DMS153 treated with DMSO at 0.1 percent for 48 hours (cell line): ENCODE data around the gene ZNRF2.
"Not testable (repeated sequence)": the region's sequence is repeated elsewhere in the genome, so short reads cannot be mapped to it uniquely, and the experiment has no call there.

Experiments
- DNase-seq: peaks from one replicate; lab custom pipeline; 2025; ENCODE audit not compliant: unreplicated experiment; lab: John Stamatoyannopoulos, UW

Gene ZNRF2

DNA sequence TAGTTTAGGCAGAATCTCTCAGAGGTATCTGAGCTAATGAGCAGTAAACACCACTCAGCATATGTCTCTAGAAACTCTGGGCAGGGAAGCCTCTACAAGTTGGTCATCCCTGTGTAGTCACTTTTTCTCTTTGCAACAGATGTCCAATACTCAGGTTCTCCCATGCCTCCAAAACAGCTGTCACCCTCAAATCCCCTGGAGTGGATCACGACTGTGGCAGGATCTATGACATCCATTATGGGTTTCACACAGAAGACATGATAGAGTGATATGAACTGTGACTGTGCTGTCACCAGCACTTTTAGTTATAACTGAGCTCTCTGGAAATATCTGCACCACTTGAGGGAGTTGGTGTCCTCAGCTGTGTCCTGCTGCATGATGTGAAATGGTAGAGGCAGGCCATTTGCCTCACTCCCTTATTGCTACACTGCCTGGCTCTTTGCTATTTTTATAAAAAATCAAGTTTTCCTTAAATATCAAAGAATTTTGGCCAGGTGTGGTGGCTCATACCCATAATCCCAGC, 24.1 kb upstream of the ZNRF2 start:
- DNase-seq, result no peak

DNA sequence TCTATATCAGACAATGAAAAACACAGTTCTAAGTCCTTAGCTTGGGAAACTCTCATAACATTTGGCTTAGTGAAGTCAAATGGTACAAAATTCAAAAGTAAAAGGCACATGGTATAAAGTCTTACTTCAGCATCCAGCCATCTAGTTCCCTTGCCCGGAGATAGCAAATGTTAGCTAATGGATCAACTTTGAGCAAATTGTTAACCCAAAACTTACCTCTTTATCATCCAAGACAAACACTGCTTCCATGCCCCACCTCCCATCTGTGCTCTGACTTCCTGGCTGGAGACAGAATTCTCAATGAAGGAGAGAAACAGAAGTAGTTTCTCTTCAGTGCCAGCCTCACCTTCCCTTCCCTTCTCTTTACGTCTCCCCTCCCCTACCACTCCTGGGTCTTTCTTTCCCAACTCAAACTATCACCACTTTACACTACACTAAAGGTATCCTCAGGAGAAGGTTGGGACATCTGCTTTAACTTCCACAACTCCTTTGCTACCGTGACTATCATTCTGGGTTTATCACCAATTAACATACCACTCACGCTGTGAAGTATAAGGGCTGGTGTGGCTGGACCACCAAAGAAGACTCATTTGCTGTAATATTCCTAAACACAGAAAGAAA, 21.2 kb upstream of the ZNRF2 start:
- DNase-seq, result no peak

DNA sequence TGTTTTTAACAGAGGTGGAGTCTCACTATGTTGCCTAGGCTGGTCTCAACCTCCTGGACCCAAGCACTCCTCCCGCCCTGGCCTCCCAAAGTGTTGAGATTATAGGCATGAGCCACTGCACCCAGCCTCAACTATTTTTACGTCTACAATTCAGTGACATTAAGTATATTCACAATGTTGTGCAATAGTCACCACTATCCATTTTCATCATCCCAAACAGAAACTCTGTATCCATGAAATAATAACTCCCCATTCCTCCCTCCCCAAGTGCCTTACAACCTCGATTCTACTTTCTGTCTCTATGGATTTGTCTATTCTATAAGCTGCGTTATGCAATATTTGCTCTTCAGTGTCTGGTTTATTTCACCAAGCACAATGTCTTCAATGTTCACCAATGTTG, 20.3 kb upstream of the ZNRF2 start:
- no peak for DNase-seq

DNA sequence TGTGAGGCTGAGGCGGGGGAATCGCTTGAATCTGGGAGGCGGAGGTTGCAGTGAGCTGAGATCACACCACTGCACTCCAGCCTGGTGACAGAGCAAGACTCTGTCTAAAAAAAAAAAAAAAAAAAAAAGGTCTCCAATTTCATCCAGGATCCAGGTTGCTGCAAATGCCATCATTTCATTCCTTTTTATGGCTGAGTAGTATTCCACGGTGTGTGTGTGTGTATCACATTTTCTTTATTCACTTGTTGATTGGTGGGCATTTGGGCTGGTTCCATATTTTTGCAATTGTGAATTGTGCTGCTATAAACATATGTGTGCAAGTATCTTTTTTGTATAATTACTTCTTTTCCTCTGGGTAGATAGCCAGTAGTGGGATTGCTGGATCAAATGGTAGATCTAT, 19.2 kb upstream of the ZNRF2 start:
- not testable (repeated sequence) for DNase-seq

DNA sequence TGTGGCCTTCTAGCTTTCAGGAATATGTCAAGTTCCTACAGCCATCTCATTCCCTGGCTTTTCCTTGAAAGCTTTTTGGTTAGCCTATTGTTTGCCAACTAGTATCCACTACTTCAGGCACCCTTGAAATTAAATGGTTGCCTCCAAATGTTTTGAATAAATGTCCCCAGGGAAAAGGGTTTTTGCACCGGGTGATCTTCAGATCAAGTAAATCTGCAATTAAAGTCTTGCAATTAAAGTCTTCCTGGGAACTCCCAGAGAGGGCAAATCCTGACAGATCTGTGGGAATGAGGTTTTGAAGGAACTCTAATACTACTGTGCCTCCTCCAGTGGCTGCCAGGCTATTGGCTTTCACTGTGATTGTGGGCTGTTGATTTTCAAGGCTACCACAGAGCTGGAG, 17.7 kb upstream of the ZNRF2 start:
- DNase-seq, result no peak

DNA sequence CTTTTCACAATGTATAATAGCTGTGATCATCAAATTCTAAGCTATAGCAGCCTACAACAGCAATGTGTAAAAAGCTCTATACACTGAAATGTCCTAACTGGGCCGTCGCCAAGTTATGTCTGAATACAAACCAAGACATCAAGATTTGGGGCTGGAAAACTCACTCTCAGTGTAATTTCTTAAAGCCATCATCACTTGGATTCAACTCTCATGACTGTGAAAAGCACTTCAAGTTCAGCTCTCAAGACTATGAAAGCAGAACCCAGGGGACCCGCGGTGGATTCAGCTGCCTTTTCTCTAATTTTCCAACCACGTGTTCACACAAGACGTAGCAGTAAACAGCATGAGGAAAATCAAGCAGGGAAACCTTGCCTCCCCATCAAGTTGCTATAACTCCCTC, 15.8 kb upstream of the ZNRF2 start:
- DNase-seq, result no peak

DNA sequence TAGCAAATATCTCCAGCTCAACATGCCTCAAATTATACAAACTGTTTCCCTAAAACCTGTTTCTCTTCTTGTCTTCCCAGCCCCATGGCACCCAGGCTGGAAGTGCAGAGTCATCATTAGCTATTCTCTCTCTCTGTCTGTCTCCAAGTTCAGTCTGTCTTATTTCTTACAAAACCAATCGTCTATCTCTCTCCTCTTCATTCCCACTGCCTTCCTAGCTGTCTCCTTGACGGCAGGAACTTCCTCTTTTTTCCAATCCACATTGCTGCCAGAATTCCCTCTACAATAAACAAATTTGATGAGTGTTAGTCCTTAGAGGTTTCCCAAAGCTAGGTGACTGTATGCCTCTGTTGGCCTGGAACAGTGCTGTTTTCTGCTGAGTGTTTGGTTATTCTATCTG, 14.9 kb upstream of the ZNRF2 start:
- DNase-seq, result no peak

DNA sequence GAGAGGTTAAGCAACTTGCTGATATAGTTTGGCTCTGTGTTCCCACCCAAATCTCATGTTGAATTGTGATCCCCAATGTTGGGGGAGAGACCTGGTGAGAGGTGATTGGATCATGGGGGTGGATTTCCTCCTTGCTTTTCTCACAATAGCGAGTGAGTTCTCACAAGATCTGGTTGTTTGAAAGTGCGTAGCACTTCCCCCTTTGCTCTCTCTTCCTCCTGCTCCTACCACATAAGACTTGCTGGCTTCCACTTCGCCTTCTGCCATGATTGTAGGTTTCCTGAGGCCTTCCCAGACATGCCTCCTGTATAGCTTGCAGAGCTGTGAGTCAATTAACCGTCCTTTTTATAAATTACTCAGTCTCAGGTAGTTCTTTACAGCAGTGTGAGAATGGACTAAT, 13.5 kb upstream of the ZNRF2 start:
- no peak for DNase-seq

DNA sequence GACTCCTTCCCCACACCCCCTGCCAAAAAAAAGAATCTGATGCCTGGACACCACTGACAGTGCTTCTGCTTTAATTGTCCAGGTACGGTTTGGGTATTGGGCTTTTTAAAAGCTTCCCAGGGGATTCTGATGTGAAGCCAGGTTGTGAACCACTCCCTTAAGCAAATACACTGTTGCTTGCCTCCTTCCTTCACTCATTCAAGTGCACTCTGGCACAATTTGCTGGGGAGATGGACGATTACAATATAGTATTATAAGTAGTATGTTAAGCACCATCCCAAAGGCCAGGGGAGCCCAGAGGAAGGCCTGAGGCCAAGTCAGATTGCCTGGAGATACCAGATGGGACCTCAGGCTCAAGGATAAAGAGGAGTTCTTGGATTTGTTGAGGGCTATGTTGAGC, 12.3 kb upstream of the ZNRF2 start:
- no peak for DNase-seq

DNA sequence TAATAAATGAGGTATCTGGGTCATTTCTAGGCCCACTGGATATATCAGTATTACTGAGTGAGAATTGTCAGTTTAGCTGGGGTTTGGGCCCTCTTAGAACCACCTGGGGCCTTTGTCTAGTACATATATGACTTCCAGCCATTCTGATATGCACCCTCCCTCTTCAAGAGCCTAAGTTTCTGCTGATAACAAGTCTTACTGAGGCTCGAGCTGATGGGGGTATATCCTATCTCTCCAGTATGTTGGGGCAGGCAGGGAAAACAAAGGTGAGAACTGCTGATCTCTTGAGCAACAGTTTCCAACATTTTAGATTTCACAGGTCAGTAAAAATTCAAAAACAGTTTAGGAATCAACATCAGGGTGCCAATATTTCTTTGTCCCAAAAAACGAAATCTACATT, 10.8 kb upstream of the ZNRF2 start:
- DNase-seq, result no peak

DNA sequence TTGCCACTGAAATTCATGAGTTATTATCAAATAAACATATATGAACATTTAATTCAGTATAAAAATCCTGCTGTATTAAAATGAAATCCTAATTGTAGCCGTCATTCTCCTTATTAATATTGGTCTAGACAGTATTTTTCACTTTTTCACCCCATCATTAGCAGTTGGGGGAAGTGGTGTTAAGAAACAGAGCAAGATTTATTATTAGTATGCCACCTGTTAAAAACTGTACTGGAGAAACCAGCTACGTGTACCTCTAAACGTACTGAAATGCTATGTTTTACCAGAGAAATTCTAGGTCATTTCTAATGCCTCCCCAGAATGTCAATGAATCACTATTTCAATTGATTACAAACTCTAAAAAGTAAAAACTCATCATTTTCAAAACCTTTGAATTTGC, 9.8 kb upstream of the ZNRF2 start:
- DNase-seq, result no peak

DNA sequence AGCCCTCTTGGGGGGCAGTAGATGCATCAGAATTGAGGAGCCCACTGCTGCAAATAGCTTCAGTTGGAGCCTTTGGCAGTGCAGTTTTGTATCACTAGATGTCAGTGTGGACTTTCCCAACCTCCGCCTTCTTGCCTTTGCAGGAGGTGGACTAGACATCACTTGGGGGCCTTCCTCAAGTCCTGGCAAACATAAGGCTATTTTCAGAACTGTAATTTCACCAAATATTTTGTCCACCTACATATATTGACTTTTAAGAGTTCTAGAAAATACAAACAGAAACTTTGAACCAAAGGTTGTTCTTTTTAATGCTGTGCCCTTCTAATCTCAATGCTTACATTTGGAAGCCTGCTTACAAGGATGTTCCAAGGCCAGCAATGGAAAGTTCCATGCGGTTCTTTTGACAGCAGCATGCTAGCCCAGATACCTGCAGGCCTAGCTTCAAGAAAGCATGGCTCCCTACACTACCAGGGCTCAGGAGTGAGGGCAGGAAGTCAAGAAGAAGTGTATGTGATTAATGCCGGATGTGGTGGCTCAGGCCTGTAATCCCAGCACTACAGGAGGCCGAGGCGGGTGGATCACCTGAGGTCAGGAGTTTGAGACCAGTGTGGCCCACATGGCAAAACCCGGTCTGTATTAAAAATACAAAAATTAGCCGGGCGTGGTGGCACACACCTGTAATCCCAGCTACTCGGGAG, 8.0 kb upstream of the ZNRF2 start:
- DNase-seq, result peak; percentile 37

DNA sequence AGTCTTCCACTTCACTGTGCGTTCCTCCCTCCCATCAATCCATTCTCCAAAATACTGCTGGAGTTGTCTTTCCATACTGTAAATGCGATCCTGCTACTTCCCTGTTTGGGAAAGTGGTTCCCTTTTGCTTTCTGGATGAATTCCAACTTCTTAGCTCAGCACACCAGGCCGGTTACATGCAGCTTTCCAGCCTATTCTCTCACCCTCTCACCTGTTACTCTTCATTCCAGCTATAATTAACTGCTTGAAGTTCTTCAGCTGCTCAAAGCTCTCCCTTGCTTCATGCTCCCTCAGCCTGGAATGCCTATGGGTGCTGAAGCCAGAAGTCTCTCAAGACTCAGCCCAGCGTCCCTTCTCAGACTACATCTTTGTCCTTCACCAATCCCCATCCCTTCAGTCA, 6.0 kb upstream of the ZNRF2 start:
- DNase-seq, result peak; percentile 71

DNA sequence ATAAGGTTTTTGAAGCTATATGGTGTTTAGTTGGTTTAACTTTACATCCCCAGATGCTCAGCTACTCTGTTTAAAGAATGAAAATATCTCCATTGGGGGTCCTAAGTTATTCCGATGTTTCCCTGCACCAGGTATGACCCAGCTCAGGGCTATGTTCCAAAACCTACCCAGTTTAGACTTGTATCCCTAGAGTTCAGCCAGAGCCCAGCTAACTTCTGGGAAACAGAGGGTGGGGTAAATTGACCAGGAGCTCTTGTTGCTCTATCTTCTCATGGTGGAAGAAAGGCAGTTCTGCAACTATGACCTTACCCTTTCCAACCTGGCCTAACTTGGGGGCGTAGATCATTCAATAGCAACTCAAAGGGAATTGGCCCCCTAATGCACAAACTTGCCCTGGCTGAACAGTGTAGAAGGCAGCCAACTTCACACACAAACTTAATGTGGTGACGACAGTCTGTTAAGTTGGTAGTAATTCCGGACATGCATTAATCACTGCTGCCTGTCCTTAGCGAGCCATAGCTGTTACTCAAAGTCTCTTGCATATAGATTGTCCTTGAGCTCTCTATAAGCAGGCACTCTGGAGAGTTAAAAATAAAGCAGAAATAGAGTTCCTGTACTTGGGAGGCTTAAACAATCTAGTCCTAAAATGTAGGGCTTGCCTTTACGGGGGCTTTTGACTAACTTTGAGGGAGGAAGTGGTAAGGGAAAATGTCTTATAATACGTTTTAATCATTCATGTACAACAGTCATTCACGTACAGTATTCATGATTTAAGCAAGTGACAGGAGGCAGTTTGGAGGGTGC, 5.3 kb upstream of the ZNRF2 start:
- no peak for DNase-seq

DNA sequence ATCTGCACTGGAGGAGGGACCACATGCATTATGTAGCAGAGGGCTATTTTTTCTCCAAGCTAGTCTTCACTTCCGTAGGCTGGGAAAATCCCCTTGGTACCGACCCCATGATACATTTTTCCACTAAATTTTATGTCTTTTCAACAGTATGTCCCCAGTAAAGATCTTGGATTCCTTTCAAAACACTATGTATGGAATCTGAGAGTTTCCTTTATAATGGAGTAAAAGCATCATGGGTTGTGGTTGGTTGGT, 4.8 kb upstream of the ZNRF2 start:
- no peak for DNase-seq

DNA sequence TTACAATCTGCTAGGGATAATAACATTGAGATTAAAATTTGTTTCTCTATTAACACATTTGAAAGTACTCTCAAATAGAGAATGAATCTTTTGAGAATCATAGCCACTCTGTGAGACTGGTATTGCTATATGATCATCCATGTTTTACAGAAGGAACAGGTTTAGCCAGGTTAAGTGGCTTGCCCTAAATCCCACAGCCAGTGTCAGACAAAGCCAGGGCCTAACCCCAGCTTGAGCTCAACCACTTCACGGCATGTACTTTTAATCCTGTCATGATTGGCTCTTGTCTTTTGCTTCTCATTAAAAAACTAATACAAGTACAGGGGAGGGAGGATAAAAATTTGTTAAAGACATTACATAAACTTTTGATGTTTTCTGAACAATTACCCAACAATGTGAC, 3.8 kb upstream of the ZNRF2 start:
- DNase-seq, result no peak

DNA sequence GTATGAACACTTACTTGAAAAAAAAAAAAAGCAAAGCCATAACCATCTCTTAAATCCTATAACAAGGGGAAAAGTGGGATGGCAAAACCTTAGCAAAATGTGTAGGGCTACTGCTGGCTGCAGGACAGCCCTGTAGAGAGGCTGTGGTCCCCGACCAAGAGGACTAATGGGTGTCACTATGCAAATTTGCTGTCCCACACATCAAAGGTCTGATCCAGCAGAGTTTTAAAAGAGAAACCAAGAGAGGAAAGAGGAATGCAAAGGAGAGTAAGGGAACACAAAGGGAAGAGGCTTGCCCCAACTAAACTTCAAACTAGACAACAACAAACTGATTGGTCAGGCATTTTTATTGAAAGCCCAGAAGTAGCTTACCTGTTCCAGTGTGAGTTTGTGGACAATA, 3.1 kb upstream of the ZNRF2 start:
- DNase-seq, result no peak

DNA sequence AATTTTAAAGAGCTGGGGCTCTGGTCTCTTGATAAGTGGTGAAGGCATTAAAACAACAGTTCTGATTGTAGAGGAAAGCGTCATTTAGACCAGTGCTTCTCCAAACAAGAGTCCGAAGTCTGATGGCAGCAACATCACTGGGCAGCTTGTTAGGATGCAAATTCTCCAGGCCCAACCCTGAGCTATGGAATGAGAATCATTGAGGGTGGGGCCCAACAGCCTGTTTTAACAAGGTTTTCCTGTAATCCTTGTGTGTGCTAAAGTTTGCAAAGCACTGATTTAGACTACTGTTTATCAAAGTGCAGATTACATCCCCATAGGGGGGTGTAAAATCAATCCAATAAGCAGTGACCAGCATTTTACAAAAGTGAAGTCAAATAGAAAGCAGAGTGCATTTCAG, 2.6 kb upstream of the ZNRF2 start:
- DNase-seq, result no peak

DNA sequence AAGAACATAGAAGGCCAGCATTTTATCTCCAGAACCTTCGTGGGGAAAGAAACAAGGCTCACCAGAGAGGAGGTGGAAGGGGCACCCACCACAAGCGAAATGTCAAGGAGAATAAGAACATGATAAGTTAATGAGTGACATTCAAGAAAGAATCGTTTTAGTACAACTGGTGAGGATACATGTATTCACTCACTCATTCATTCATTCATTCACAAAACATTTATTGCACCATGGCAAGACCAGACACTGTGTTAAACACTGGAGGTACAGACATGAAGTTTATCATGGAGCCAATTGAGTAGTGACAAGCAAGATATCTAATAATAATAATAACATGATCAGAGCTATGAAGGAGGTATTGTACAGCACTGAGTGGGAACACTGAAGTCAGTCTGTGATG, 1.7 kb upstream of the ZNRF2 start:
- DNase-seq, result no peak

DNA sequence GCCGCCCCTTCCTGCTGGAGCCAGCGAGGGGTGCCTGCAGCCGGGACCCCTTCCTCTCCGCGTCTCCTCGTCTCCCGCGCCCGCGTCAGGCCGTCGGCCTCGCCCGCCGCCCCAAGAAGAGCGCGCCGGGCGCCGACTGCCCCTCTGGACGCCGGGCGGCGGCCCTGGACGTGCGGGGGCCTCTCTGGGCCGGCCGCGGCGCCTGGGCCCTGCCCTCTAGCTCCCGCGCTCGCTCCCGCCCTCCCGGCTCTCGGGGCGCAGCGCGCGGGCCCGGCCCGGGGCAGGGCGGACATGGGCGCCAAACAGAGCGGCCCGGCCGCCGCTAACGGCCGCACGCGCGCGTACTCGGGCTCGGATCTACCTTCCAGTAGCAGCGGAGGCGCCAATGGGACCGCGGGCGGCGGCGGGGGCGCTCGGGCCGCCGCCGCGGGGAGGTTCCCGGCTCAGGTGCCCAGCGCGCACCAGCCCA, 704 bp downstream of the ZNRF2 start:
- no peak for DNase-seq

DNA sequence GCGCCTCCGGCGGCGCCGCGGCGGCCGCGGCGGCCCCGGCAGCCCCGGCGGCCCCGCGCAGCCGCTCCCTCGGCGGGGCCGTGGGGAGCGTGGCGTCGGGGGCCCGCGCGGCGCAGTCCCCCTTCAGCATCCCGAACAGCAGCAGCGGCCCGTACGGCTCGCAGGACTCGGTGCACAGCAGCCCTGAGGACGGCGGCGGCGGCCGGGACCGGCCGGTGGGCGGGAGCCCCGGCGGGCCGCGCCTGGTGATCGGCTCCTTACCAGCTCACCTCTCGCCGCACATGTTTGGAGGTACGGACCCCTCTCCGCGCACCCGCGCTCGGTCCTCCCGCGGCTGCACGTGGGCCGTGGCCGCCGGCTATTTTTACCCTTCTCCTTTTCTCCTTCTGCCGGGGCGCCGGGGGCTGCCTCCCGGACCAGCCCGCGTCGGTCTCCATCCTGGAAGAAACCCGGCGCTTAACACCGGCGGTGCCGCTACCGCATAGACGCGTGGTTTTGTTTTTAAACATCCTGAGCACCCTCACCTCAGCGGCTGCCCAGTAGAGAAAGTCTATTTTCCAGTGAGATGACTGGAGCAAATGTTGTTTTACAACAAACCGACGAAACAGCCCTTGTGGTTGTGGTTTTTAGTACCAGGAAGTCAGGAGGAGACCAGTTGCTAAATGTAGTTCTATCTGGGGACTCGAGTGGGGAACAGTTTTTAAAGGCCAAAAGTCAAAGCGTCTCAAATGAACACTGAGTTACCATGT, 1.3 kb downstream of the ZNRF2 start:
- peak; percentile 63 for DNase-seq

DNA sequence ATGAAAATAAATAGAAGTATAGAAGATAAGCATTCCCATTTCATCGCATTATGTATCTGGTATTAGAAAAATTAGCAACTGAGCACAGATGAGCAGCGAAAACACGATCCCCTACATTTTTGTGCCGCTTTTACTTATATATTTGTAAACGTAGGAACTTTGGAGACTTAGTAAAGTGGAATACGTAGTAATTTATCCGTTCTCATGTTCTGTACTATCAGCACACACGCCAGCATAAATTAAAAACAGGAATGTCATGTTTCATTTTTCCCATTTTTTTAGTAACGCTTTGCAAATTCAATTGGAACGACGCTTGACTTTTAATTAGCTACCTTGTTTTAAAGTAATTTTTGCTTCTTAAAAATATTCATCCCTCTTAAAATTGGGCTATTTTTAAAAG, 2.4 kb downstream of the ZNRF2 start:
- no peak for DNase-seq
